H1 (cell line): ENCODE results near the gene SYNDIG1. TPM values are rescaled to one million over a fixed set of nuclear protein-coding genes. Genes with fewer than 3 reads are reported as not detected.

Experiments
- CTCF ChIA-PET: fragments of 300-600 bp; sonication (Branson Sonifier 250); formaldehyde crosslinking; loops from one replicate; lab custom pipeline; 2021; ENCODE audit not compliant: partially characterized antibody; lab: Charles Lee
- POLR2A ChIA-PET: fragments of 300-600 bp; sonication (Branson Sonifier 250); formaldehyde crosslinking; loops from one replicate; lab custom pipeline; 2021; ENCODE audit warnings: inconsistent platforms; ENCODE audit not compliant: partially characterized antibody; lab: Charles Lee
- DNase-seq, 2 experiments: peaks; one replicate each; pipeline versions ENCODE4 v3.0.0 to v3.0.0-alpha.2; 2010 to 2022; ENCODE audit warnings: low spot score in 2 of 2, low read depth in 1 of 2, mixed read lengths in 1 of 2
- FAIRE-seq: peaks from 2 replicates; lab custom pipeline; 2011; peaks lifted over from hg19 to GRCh38; lab: Jason Lieb, UNC
- H2AFZ ChIP-seq: 2 replicates; pipeline ENCODE4 v1.8.1; 2012; ENCODE audit warnings: low read length, inconsistent platforms
- H2AK5ac ChIP-seq: 2 replicates; pipeline ENCODE4 v1.6.1; 2013; ENCODE audit warnings: low read depth, low read length
- H2BK120ac ChIP-seq: replicated peaks from 2 replicates; pipeline ENCODE3; 2013; ENCODE audit warnings: low read depth, low read length, inconsistent platforms
- H2BK12ac ChIP-seq: 2 replicates; pipeline ENCODE4 v1.6.1; 2013; ENCODE audit warnings: low read depth, low read length
- H2BK15ac ChIP-seq: 2 replicates; pipeline ENCODE4 v1.6.1; 2013; ENCODE audit warnings: low read length
- H2BK20ac ChIP-seq: 2 replicates; pipeline ENCODE4 v1.6.1; 2013; ENCODE audit warnings: low read length
- H2BK5ac ChIP-seq: 2 replicates; pipeline ENCODE4 v1.6.1; 2013; ENCODE audit warnings: low read depth, low read length
- H3K14ac ChIP-seq: 2 replicates; pipeline ENCODE4 v1.6.1; 2013; ENCODE audit warnings: inconsistent platforms; ENCODE audit not compliant: insufficient read length
- H3K18ac ChIP-seq: 2 replicates; pipeline ENCODE4 v1.6.1; 2013; ENCODE audit warnings: low read length; ENCODE audit errors: extremely low read depth
- H3K23ac ChIP-seq: 2 replicates; pipeline ENCODE4 v1.6.1; 2013; ENCODE audit warnings: inconsistent platforms; ENCODE audit not compliant: insufficient read length
- H3K23me2 ChIP-seq: 2 replicates; pipeline ENCODE4 v1.6.1; 2013; ENCODE audit warnings: low read depth, low read length
- H3K27ac ChIP-seq: 2 replicates; pipeline ENCODE4 v1.6.1; 2011; ENCODE audit warnings: low read depth, low read length, inconsistent platforms
- H3K27me3 ChIP-seq, 4 experiments: replicated peaks in 1 of 4; 1 replicate in 1 of 4; 2 replicates in 3 of 4; pipeline versions ENCODE4 v1.6.1 to v1.8.1; 2011 to 2013; ENCODE audit warnings: low read length in 3 of 4, mild to moderate bottlenecking in 3 of 4, inconsistent platforms in 2 of 4, mixed read lengths in 2 of 4, moderate library complexity in 1 of 4; ENCODE audit not compliant: control insufficient read depth in 3 of 4, insufficient read depth in 3 of 4; ENCODE audit errors: extremely low read depth in 1 of 4
- H3K36me3 ChIP-seq, 4 experiments: 2 replicates each; pipeline versions ENCODE4 v1.6.1 to v1.8.1; 2011 to 2013; ENCODE audit warnings: mild to moderate bottlenecking in 4 of 4, low read length in 3 of 4, moderate library complexity in 2 of 4, control low read depth in 1 of 4, inconsistent platforms in 1 of 4; ENCODE audit not compliant: insufficient read depth in 4 of 4, control insufficient read depth in 2 of 4
- H3K4ac ChIP-seq: replicated peaks from 2 replicates; pipeline ENCODE3; 2013; ENCODE audit warnings: low read length, low read depth, mixed read lengths, inconsistent platforms; ENCODE audit not compliant: insufficient read length
- H3K4me1 ChIP-seq, 4 experiments: replicated peaks in 1 of 4; 1 replicate in 1 of 4; 2 replicates in 3 of 4; pipeline versions ENCODE4 v1.6.1 to v1.8.1; 2011 to 2013; ENCODE audit warnings: low read length in 3 of 4, inconsistent platforms in 2 of 4, mixed read lengths in 1 of 4; ENCODE audit not compliant: insufficient read depth in 4 of 4, control insufficient read depth in 3 of 4
- H3K4me2 ChIP-seq, 2 experiments: 2 replicates each; pipeline versions ENCODE4 v1.6.1 to v1.8.1; 2011 to 2013; ENCODE audit warnings: low read depth in 2 of 2, low read length in 2 of 2, control low read depth in 1 of 2, inconsistent platforms in 1 of 2, mild to moderate bottlenecking in 1 of 2; ENCODE audit not compliant: insufficient read depth in 1 of 2
- H3K4me3 ChIP-seq, 4 experiments: fragments of 200-600, 300-600 bp in 1 of 4; sonication (generic), shearing (Covaris generic), sonication (Bioruptor Twin) in 1 of 4; 2 replicates each; pipeline versions ENCODE4 v1.5.1 to v1.8.1; 2011 to 2016; ENCODE audit warnings: low read length in 4 of 4, low read depth in 3 of 4, control low read depth in 2 of 4, inconsistent platforms in 2 of 4, mild to moderate bottlenecking in 2 of 4, mixed read lengths in 1 of 4, moderate library complexity in 1 of 4; ENCODE audit not compliant: insufficient read depth in 2 of 4; ENCODE audit errors: extremely low read depth in 1 of 4
- H3K56ac ChIP-seq: replicated peaks from 2 replicates; pipeline ENCODE3; 2013; ENCODE audit warnings: low read depth, mild to moderate bottlenecking, mixed read lengths, low read length, inconsistent platforms; ENCODE audit not compliant: insufficient read length
- H3K79me1 ChIP-seq: 2 replicates; pipeline ENCODE4 v1.6.1; 2013; ENCODE audit warnings: low read depth, low read length, control low read depth
- H3K79me2 ChIP-seq, 2 experiments: 2 replicates each; pipeline versions ENCODE4 v1.6.1 to v1.8.1; 2012 to 2013; ENCODE audit warnings: low read length in 2 of 2, mild to moderate bottlenecking in 2 of 2, inconsistent platforms in 1 of 2; ENCODE audit not compliant: insufficient read depth in 2 of 2, control insufficient read depth in 1 of 2
- H3K9ac ChIP-seq, 4 experiments: replicated peaks in 1 of 4; 1 replicate in 1 of 4; 2 replicates in 3 of 4; pipeline versions ENCODE4 v1.6.1 to v1.8.1; 2011 to 2013; ENCODE audit warnings: low read depth in 3 of 4, low read length in 3 of 4, control low read depth in 2 of 4, mild to moderate bottlenecking in 2 of 4, moderate library complexity in 2 of 4, inconsistent platforms in 1 of 4; ENCODE audit errors: extremely low read depth in 1 of 4
- H3K9me3 ChIP-seq, 2 experiments: 2 replicates each; pipeline versions ENCODE4 v1.6.1 to v1.8.1; 2012 to 2013; ENCODE audit warnings: mild to moderate bottlenecking in 2 of 2, moderate library complexity in 2 of 2, control low read depth in 1 of 2, inconsistent platforms in 1 of 2, low read depth in 1 of 2, low read length in 1 of 2, mixed read lengths in 1 of 2; ENCODE audit not compliant: insufficient read depth in 2 of 2
- H4K20me1 ChIP-seq, 2 experiments: replicated peaks in 1 of 2; 2 replicates each; pipeline versions ENCODE3 to v1.8.1; 2011 to 2013; ENCODE audit warnings: inconsistent platforms in 2 of 2, low read length in 2 of 2, mild to moderate bottlenecking in 1 of 2; ENCODE audit not compliant: insufficient read depth in 2 of 2, control insufficient read depth in 1 of 2
- H4K5ac ChIP-seq: 2 replicates; pipeline ENCODE4 v1.6.1; 2013; ENCODE audit warnings: low read length, low read depth, mixed read lengths, inconsistent platforms; ENCODE audit not compliant: insufficient read length
- H4K8ac ChIP-seq: 2 replicates; pipeline ENCODE4 v1.8.0; 2013; ENCODE audit warnings: mild to moderate bottlenecking, moderate library complexity, low read length, inconsistent platforms; ENCODE audit not compliant: insufficient read depth; ENCODE audit errors: extremely low read depth
- H4K91ac ChIP-seq: replicated peaks from 2 replicates; pipeline ENCODE3; 2013; ENCODE audit warnings: low read length, mixed read lengths, inconsistent platforms; ENCODE audit not compliant: insufficient read length
- CHD2 ChIP-seq: IDR thresholded peaks from 2 replicates; pipeline ENCODE4 v1.6.1; 2012; ENCODE audit warnings: low read length, improper control_type of control experiment
- EGR1 ChIP-seq: IDR thresholded peaks from 2 replicates; pipeline ENCODE4 v1.6.1; 2011; ENCODE audit warnings: low read depth, low read length, borderline replicate concordance
- JUN ChIP-seq: IDR thresholded peaks from 2 replicates; pipeline ENCODE4 v1.6.1; 2011; ENCODE audit warnings: low read depth, mild to moderate bottlenecking, improper control_type of control experiment, low read length
- JUND ChIP-seq: IDR thresholded peaks from 2 replicates; pipeline ENCODE4 v1.6.1; 2011; ENCODE audit warnings: mild to moderate bottlenecking, improper control_type of control experiment, low read length
- NRF1 ChIP-seq: IDR thresholded peaks from 2 replicates; pipeline ENCODE4 v1.6.1; 2011; ENCODE audit warnings: mild to moderate bottlenecking, low read depth, low read length, improper control_type of control experiment
- RFX5 ChIP-seq: IDR thresholded peaks from 2 replicates; pipeline ENCODE4 v1.6.1; 2011; ENCODE audit warnings: low read depth, low read length, improper control_type of control experiment, borderline replicate concordance
- SIRT6 ChIP-seq: IDR thresholded peaks from one replicate; pipeline ENCODE4 v1.7.1; 2012; ENCODE audit warnings: low read length, inconsistent platforms
- SIX5 ChIP-seq: IDR thresholded peaks from 2 replicates; pipeline ENCODE4 v1.6.1; 2011; ENCODE audit warnings: mild to moderate bottlenecking, low read depth, low read length
- SP4 ChIP-seq: IDR thresholded peaks from 2 replicates; pipeline ENCODE4 v1.6.1; 2012; ENCODE audit warnings: low read length, inconsistent platforms
- TBP ChIP-seq: IDR thresholded peaks from 2 replicates; pipeline ENCODE4 v1.6.1; 2011; ENCODE audit warnings: low read depth, low read length, improper control_type of control experiment
- ZNF274 ChIP-seq: IDR thresholded peaks from 2 replicates; pipeline ENCODE4 v1.7.0; 2012; ENCODE audit warnings: low read length, borderline replicate concordance; ENCODE audit errors: extremely low read depth
- WGBS, 2 experiments: shearing (Covaris generic) in 1 of 2; methylation state at CpG; one replicate each; pipeline versions ENCODE4 v1.1.6 to v1.1.7; 2013 to 2015; ENCODE audit warnings: low lambda C conversion rate in 2 of 2, mixed read lengths in 2 of 2, inconsistent platforms in 1 of 2, low coverage in 1 of 2, missing lambda C conversion rate in 1 of 2; ENCODE audit not compliant: insufficient replicate concordance in 2 of 2, insufficient coverage in 1 of 2, insufficient read length in 1 of 2; ENCODE audit errors: extremely low coverage in 1 of 2, missing lambda C conversion rate in 1 of 2; 5-methylcytosine and 5-hydroxymethylcytosine counted together
- polyA plus RNA-seq, 7 experiments: library from polyadenylated mRNA; depleted of rRNA in 3 of 7; stranded (reverse) in 5 of 7; unstranded in 2 of 7; fragments of >200 nt in 5 of 7; fragments of 200-250 nt in 2 of 7; gene quantifications; 1 replicate in 5 of 7; 2 replicates in 1 of 7; 4 replicates in 1 of 7; pipeline versions ENCODE4 v1.2.1 to v1.2.3, GENCODE V29; 2011 to 2013; ENCODE audit warnings: missing spikeins in 2 of 7, mixed read lengths in 2 of 7
- total RNA-seq: library from RNA; stranded (reverse); fragmentation: NEBNext Ultra II Directional; extraction: Animal tissue kit (Norgen Biotek cat#: 25700); gene quantifications from 2 replicates; pipeline ENCODE4 v1.2.1, GENCODE V29; 2021
- TF ChIP-seq, protein P1 (sequence below): IDR thresholded peaks from 2 replicates; pipeline ENCODE4 v1.6.1; 2011; ENCODE audit warnings: low read length, improper control_type of control experiment
- TF ChIP-seq, protein P2 (sequence below): IDR thresholded peaks from 2 replicates; pipeline ENCODE4 v1.6.1; 2012; ENCODE audit warnings: low read length, inconsistent platforms

Gene SYNDIG1
- total and polyA plus RNA-seq, 2 of the 8 experiments (the other 6 are each of a cell fraction or from before 2014, with no cell fraction given): 6.5 to 7.8 TPM

DNA sequence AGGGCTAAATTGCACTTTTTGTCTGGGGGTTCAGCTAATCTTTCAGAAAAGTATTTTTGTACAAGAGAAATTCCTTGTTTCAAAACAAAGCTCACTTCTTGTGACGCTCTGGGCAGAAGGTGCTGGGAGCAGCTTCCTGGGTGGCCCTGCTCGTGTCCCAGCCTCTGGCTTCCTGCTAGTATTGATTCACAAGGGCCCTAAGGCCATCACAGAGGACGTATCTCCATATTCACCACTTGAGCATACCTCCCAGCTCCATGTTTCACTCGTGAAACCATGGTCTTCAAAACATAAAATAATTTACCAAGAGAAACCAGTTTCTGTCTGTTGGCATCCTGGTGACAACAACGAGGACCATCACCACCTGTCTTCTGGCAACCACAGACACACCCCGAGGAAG, 49.1 kb downstream of the SYNDIG1 start:
- Histone ChIP-seq H3K27ac (no peak overlapping the region), H4K91ac (no peak overlapping the region), H3K14ac (no peak overlapping the region), H3K18ac (no peak overlapping the region; the same call in 1 of the 2 replicates), H3K79me2 (no peaks in the 10 kb centered on the region), H4K5ac (no peak overlapping the region), H3K27me3 (no peaks in the 10 kb centered on the region), H2BK5ac (no peak overlapping the region), H3K4ac (no peak overlapping the region), H2BK120ac (no peak overlapping the region), H2BK15ac (no peak overlapping the region), H4K20me1 (peaks cover 1 to 3% of the 10 kb centered on the region in 2 experiments), H3K23ac (no peak overlapping the region), H3K56ac (no peak overlapping the region), H3K4me2 (no peak overlapping the region), H3K4me3 (no peak overlapping the region), H2AK5ac (no peak overlapping the region), H3K4me1 (no peaks in the 10 kb centered on the region), H2BK20ac (no peak overlapping the region), H4K8ac (no peak overlapping the region), H3K79me1 (no peaks in the 10 kb centered on the region; the same call in 1 of the 2 replicates), H3K9me3 (no peaks in the 10 kb centered on the region), H3K36me3 (no peaks in the 10 kb centered on the region), H3K23me2 (no peaks in the 10 kb centered on the region; the same call in 1 of the 2 replicates), H2AFZ (no peak overlapping the region), H2BK12ac (no peak overlapping the region), H3K9ac (no peak overlapping the region)
- ChIA-PET POLR2A (no interaction called here), CTCF (interaction anchor here (1.0 to 1.2 kb wide), 3 partner anchors 15 to 53 kb away, joined by 3 to 4 read pairs (median 3); no protein-coding TSS in a partner anchor)
- 85% methylated on average over 6 of the region's 6 CpGs; no CpG with 5 or more reads in 1 of the 2 experiments for WGBS, 2 experiments
- no peak for DNase-seq
- FAIRE-seq: no peak
- TF ChIP-seq TBP: no peak
- TF ChIP-seq, protein P1, sequence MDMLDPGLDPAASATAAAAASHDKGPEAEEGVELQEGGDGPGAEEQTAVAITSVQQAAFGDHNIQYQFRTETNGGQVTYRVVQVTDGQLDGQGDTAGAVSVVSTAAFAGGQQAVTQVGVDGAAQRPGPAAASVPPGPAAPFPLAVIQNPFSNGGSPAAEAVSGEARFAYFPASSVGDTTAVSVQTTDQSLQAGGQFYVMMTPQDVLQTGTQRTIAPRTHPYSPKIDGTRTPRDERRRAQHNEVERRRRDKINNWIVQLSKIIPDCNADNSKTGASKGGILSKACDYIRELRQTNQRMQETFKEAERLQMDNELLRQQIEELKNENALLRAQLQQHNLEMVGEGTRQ: no peak
- TF ChIP-seq ZNF274: no peak
- no peak for TF ChIP-seq RFX5
- no peak for TF ChIP-seq EGR1
- no peak for TF ChIP-seq JUN
- no peak for TF ChIP-seq CHD2
- no peak for TF ChIP-seq SIRT6
- TF ChIP-seq JUND: no peak
- no peak for TF ChIP-seq NRF1
- TF ChIP-seq, protein P2, sequence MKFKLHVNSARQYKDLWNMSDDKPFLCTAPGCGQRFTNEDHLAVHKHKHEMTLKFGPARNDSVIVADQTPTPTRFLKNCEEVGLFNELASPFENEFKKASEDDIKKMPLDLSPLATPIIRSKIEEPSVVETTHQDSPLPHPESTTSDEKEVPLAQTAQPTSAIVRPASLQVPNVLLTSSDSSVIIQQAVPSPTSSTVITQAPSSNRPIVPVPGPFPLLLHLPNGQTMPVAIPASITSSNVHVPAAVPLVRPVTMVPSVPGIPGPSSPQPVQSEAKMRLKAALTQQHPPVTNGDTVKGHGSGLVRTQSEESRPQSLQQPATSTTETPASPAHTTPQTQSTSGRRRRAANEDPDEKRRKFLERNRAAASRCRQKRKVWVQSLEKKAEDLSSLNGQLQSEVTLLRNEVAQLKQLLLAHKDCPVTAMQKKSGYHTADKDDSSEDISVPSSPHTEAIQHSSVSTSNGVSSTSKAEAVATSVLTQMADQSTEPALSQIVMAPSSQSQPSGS: no peak
- no peak for TF ChIP-seq SP4
- TF ChIP-seq SIX5: no peak
